Mesenteric fat pad (tissue), 1 donor: ENCODE data around the gene ANKRD9. TPM values are rescaled to one million over a fixed set of nuclear protein-coding genes. Genes with fewer than 3 reads are reported as not detected.
"Not testable (repeated sequence)": the region's sequence is repeated elsewhere in the genome, so short reads cannot be mapped to it uniquely, and the experiment has no call there.

Experiments
- DNase-seq: peaks from one replicate; pipeline ENCODE4 v3.0.0-alpha.2; 2020; ENCODE audit warnings: low spot score
- total RNA-seq: library from RNA; stranded (reverse); fragmentation: NEBNext Ultra II Directional; extraction: Animal tissue kit (Norgen Biotek cat#: 25700); gene quantifications from one replicate; pipeline ENCODE4 v1.2.1, GENCODE V29; 2021
- donor health status: DM: yes; HTN: yes; CAD: no.

ANKRD9 gene
- total RNA-seq, 1 donor from 2014 or later, result 26.0 TPM

DNA sequence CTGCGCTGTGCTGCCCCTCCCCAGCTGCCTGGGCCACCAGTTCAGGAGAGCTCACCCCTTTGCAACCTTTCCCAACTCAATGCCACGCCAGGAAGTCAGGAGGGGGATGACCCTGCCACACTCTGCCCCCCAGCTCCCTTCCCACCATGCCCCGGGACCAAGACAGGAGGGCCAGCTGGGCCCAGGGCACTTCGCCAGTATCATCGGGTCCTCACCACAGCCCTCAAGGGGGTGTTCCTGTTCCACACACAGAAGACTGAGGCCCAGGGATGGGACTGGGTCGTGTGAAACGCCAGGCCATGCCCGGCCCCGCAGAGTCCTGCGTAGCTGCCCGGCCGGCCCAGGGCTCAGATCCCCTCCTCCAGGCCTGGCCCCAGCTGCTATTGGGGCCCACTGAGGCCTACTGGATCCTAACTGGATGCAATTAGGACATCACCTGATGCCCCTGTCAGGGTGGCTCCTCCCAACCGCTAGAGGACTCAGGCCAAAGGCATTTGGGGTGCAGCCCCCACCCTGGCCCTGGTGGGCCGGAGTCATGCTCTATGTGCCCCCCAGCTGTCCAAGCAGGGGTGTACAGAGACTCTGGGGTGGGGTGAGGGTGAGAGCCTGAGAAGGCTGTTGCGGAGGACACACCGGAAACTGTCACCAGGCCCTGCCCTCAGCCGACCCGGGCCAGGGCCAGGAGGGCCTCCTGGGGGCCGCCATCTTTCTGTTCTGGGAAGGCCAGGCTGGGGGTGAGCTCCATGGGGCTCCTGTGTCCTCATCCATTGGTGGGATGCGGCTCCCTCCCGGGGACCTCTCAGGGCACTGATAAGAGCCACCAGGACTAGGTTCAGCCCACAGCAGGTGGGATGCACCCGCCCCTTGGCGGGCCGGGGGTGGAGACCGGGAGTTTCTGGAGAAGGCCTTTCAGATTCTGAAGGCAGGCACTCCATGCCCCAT, 29.3 kb upstream of the ANKRD9 start:
- no peak for DNase-seq

DNA sequence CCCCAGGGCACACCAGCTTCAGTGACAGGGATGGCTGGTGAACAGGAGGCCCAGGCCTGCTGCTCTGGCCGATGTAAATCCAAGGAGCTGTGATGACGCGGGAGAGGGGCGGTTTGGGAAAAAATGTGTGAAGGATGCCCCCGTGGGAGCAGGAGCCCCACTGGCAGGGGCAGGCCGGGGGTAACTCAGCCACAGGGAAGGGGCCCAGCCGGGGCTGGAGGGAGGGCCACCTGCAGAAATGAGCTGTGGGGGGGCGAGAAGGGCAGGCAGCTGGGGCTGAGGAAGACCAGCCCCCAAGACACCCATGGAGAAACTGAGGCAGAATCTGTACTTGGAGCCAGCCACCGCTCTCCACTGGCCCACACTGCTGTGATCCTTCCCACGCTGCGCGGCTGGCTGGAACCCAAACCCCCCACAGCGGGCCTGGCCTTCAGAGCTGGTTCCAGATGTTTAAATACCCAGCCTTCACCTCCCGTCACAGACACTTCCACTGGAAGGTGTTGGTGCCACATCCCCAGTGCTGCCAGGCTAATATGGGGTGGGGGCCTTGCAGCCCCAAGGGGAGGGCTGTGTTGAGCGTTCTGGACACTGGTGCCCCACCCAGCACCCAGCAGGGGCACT, 28.5 kb upstream of the ANKRD9 start:
- DNase-seq, result no peak

DNA sequence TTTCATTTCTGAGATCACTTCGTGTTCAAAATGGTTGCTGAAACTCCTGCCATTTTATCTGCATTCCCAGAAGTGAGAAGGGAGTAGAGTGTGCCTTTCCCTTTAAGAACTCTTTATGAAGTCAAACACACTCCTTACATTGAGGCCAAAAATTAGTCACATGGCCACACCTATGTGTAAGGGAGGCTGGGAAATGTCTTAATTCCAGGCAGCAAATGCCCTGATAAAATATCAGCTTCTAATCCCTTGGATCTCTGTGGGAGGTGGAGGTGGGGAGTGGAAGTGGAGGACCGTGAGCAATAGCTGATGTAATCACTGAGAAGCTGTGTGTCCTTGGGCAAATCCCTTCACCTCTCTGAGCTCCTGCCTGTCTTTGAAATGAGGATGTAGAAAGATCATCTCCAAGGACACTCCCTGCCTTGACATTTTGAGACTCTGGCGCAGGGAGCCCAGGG, 22.7 kb upstream of the ANKRD9 start:
- DNase-seq, result no peak

DNA sequence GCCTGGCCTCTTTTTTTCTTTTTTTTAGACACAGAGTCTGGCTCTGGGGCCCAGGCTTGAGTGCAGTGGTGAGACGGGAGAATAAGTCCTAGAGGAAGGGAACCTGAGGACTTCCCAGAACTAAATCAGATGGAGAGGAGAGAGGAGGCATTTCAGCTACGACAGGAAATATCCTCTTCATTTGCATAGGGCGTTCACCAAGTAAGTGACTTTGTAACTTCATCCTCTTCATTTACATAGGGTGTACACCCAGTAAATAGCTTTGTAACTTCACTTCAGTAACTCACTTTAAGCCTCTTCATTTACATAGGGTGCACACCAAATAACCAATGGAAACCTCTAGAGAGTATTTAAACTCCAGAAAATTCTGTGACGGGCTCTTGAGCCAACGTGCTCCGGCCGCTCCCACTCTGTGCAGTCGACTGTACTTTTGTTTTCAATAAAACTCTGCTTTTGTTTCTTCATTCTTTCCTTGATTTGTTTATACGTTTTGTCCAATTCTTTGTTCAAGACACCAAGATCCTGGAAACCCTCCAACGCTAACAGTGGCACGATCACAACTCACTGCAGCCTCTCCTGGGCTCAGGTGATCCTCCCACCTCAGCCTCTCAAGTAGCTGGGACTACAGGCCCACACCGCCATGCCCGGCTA, 21.4 kb upstream of the ANKRD9 start:
- no peak for DNase-seq

DNA sequence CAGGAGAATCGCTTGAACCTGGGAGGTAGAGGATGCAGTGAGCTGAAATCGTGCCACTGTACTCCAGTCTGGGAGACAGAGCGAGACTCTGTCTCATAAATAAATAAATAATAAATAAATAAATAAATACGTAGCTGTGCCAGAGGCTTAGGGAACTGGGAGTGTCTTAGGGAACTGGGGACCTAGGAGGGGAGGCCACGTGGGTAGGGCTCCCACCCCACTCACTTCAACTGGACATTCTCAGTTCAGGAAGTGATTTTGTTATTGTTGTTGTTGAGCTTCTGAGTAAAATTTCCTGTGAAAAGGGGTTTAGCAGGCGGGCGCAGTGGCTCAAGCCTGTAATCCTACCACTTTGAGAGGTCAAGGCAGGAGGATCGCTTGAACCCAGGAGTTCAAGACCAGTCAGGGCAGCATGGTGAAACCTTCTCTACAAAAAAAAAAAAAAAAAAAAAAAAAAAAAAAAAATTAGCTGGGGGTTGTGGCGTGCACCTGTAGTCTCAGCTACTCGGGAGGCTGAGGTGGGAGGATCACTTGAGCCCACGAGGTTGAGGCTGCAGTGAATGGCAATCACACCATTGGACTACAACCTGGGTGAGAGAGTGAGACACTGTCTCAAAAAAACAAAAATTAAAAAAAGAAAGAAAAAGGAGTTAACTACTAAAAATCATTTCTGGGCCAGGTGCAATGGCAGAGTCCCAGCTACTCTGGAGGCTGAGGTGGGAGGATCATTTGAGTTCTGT, 19.0 kb upstream of the ANKRD9 start:
- DNase-seq, result no peak

DNA sequence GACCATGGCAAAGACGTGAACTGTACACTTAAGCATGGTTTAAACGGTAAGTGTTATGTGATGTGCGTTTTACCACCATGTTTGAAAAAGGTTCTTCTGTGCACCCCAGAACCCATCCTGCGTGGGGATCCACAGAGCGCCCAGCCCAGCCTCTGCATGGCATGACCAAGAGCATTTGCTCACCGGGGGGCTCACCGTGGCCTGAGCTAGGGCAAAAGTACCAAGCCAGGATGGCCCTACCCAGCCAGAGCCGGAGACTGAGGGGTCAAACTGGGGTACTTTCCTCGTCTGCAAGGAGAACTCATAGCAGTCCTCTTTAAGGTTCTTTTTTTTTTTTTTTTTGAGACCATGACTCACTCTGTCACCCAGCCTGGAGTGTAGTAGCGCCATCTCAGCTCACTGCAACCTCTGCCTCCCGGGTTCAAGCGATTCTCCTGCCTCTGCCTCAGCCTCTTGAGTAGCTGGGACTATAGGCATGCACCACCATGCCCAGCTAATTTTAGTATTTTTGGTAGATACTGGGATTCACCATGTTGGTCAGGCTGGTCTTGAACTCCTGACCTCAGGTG, 16.4 kb upstream of the ANKRD9 start:
- DNase-seq, result no peak

DNA sequence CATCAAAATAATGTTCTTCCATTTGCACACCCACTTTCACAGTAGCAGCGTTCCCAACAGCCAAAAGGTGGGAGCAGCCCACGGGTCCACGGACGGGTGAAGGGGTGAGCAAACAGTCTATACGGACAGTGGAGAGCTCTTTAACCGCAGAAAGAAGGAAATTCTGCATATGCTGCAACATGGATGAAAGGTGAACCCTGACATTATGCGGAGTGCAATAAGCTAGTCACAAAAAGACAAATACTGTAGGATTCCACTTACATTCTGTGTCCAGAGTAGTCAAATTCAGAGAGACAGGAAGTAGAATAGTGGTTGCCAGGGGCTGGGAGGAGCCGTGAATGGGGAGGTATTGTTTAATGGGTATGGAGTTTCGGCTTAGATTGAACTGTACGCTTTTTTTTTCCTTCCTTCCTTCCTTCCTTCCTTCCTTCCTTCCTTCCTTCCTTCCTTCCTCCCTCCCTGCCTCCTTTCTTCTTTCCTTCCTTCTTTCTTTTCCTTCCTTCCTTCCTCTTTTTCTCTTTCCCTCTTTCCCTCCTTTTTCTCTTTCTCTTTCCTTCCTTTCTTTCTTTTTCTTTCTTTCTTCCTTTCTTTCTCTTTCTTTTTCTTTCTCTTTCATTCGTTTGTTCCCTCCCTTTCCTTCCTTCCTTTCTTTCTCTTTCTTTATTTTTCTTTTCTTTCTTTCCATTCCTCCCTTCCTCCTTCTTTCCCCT, 15.8 kb upstream of the ANKRD9 start:
- no peak for DNase-seq

DNA sequence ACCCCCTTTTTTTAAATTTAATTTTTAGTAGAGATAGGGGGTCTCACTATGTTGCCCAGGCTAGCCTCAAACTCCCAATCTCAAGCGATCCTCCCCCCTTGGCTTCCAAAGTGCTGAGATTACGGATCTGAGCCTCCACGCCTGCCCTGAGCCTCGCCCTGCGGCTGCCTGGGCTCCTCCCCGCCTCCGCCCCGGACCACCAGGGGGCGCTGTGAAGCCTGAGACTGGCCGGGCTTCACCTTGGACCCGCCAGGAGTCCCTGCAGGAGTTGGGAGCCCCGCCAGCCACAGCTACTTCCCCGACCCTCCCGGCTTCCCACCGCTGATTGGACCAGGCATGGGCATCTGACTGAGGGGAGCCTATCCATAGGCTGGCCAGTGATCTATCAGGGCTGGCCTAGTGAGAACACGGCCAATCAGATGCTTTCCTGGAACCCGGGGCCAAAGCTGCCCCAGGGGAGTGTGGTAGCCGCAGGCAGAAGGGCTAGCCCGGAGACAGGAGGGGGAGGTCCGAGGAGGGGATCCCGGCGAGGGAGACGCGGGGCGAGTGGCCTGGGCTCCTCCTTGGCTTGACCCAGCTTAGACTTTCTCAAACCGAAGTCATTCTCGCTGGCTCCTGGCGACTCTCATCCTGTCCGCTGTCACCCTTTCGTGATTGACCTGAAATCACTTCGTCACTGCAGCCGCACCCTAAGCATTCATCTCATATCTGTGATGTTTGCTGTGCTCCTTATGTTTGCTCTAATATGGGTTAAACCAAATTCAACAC, 15.1 kb upstream of the ANKRD9 start:
- DNase-seq, result peak; percentile 99

DNA sequence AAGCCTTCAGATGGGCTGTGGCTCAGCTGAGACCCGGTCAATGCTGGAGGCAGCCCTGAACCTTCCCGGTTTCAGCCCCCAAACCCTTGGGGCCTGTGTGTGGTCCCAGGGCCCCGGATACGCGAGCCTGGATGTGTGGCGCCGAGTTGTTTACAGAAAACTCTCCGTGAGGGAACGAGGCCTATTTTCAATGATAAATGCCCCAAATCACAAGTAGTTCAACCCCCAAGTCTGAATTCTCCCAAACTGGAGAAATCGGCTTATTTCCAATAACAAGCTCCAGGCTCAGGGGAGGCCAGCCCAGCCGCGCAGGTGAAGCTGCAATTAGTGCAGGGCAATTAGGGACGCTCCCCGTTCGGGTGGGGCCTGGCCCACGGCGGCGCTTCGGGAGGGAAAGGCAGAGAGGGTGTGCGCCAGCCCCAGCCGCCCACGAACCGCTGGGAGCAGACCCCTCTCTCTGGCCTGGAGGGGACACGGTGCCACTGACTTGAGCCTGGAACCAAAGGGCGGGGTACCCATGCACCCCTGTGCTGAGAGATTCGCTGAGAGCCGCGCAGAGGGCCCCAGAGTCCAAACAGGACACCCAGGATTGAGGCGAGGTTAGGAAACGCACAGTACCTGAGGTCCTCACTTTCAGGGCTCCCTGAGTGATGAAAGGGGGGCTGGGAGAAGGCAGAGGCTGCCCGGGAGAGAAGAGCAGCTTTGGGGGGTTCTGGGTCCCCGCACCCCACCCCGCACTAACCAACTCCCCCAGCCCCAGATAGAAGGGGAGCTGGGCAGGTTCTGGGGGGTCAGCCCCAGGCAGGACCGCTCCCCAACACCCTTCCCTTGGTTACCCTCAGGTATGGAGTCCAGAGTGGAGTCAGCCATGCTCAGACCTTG, 14.2 kb upstream of the ANKRD9 start:
- DNase-seq, result no peak

DNA sequence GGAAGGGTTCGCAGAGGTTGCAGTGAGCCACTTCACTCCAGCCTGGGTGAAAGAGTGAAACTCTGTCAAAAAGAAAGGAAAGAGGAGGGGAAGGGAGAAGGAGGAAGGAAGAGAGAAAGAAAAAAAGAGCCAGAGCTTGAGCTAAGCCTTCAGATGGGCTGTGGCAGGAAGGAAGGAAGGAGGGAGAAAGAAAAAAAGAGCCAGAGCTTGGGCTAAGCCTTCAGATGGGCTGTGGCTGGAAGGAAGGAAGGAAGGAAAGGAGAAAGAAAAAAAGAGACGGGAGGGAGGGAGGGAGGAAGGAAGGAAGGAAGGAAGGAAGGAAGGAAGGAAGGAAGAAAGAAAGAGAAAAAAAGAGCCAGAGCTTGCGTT, 13.6 kb upstream of the ANKRD9 start:
- no peak for DNase-seq

DNA sequence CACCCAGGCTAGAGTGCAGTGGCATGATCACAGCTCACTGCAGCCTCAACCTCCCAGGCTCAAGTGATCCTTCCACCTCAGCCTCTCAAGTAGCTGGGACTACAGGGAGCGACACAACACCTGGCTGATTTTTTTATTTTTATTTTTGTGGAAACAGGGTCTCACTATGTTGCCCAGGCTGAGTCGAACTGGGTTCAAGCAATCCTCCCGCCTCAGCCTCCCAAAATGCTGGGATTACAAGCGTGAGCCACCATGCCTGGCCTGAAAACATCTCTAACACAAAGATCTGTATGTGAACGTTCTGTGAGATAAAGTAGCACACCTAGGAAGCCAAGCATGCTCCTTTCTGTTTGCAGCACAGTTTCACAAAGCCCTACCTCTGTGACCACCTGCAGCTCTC, 10.1 kb upstream of the ANKRD9 start:
- not testable (repeated sequence) for DNase-seq

DNA sequence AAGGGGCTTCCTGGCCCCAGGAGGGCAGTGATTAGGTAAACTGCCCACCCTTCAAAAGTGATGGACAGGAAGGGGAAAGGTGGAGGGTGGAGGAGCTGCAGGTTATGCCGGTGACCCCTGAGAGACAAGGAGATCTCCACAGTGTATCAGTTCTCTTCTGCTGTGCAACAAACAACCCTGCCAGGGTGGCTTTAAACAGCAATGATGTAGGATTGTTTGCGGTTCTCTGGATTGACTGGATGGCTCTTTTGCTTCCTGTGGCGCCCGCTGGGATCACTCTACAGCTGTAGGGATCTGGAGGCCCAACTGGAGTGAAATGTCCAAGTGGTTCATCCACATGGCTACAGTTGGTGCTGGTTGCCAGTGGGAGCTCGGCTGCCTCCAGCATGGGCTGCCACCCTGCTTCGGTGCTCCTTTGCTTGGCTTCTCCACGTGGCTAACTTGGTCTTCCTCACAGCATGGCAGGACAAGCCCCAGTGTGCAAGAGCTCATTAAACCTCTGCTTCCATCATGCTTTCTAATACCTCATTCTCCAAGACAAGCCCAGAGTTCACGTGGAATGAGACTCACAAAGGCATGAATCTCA, 8.6 kb upstream of the ANKRD9 start:
- DNase-seq, result no peak

DNA sequence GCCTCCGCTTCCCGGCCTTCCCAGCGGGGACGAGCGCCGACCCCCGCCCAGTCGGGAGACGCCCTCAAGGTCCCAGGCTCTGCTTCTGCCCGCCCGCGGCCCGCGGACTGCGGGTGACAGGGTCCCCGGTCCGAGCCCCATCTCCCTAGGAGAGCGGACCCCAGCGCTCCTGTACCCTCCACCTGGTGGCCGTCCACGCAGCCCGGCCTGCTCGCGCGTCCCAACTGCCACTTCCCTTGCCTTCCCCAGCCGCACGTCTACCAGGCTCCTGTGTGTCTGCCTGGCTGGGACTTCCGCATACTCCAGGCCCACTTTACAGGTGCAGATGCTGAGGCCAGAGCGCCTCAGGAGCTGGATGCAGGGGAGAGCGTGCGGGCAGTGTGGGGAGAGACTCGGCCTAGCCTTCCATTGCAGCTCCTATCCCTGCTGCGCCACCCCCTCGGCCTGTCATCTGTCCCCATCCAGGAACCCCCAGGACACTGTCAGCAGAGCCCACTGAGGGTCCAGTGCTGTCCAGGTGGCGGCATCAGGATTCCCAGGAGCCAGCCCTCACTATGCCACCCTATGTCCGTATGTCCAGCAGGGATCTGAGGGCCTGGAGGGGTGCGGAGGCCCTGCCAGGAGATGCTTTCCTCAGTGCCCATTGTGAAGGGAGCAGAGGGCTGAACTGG, 8.0 kb upstream of the ANKRD9 start:
- no peak for DNase-seq

DNA sequence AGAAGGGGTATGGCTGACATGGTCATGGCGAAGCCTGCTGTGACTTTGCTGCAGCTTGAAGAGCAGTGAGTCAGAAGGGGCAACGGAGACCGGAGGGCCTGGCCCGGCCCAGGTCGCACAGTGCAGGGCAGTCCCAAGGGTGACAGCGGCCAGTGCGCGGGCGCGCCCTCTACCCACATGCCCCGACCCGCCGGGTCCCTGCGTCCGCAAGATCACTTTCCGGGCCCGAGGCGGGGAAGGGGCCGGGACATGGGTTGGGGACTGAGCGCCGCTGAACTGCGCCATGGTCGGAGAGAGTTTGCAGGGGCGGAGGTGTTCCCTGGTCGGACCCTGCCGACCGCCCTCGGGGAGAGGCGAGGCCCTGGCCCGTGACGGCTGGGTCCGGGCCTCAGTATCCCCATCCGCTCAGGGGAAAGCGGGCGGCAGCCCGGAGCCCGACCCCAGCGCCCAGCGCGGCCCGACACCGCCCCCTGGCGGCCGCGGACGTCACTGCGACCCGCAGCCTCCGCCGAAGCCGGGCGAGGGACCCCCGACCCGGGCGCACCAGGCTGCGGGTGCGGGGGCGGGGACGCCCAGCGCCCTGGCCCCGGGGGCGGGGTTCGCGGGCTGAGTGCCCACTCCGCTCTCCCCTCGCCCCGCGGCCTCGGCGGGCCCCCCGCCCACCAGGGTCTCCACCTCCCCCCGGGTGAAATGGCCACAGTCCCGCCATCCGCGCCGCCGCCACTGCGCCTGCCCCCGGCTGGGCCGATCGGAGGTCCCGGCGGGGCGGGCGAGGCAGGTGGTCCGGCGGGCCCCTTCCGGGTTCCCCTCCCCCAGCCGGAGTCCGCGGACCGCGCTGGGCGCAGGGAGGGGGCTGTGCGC, 7.2 kb upstream of the ANKRD9 start:
- DNase-seq, result peak; percentile 93

DNA sequence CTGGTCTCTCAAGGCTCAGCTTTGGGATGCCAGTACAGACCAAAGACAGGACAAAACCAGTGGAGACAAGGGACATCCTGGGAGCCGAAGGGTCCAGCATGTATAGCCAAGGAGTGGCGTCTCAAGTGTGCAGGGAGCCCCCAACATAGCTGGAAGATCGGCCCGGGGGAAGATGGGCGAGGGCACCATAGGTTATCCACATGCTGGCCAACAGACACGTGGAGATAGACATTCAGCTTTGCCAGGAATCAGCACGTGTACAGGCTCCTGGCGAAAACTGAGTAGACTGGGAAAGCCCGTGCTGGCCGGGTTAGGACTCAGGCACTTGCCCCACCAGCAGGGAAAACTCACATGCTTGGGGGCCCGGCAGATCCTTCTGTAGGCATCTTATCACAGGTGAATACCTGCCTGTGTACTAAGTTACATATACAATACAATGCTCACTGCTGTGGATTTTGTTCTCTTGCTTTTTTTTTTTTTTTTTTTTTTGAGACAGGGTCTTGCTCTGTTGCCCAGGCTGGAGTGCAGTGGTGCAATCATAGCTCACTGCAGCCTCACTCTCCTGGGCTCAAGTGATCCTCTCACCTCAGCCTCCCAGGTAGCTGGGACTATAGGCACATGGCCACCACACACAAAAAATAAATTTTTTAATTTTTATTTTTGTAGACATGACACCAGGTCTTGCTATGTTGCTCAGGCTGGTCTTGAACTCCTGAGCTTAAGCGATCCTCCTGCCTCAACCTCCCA, 5.6 kb upstream of the ANKRD9 start:
- no peak for DNase-seq
